OCI-LY1 (cell line): ENCODE measurements around the gene LRMDA.

ENCODE experiments used
- H2AFZ ChIP-seq: fragments of 200-600 bp; sonication (generic), shearing (Covaris generic); 2 replicates; pipeline ENCODE4 v1.6.0; 2014; ENCODE audit warnings: antibody characterized with exemption, mild to moderate bottlenecking, low read length
- H3F3A ChIP-seq: fragments of 200-600 bp; sonication (generic), shearing (Covaris generic); 2 replicates; pipeline ENCODE4 v1.6.0; 2014; ENCODE audit warnings: mild to moderate bottlenecking, antibody characterized with exemption, low read length, moderate library complexity; ENCODE audit not compliant: insufficient read depth
- H3K27ac ChIP-seq: fragments of 200-600 bp; sonication (generic); 2 replicates; pipeline ENCODE4 v1.5.1; 2014; ENCODE audit warnings: low read length, mixed run types, mild to moderate bottlenecking, low read depth; ENCODE audit not compliant: poor library complexity, severe bottlenecking
- H3K27me3 ChIP-seq: fragments of 200-600 bp; sonication (generic); 2 replicates; pipeline ENCODE4 v1.6.0; 2014; ENCODE audit warnings: antibody characterized with exemption, mild to moderate bottlenecking, low read length, moderate library complexity; ENCODE audit not compliant: insufficient read depth
- H3K36me3 ChIP-seq: fragments of 200-600 bp; sonication (generic); 2 replicates; pipeline ENCODE4 v1.6.1; 2014; ENCODE audit warnings: mild to moderate bottlenecking, antibody characterized with exemption, low read length, moderate library complexity, mixed read lengths; ENCODE audit not compliant: insufficient read depth
- H3K4me1 ChIP-seq: fragments of 200-600 bp; sonication (generic); 2 replicates; pipeline ENCODE4 v1.5.1; 2014; ENCODE audit warnings: mild to moderate bottlenecking, low read length, moderate library complexity; ENCODE audit not compliant: insufficient read depth, severe bottlenecking
- H3K4me2 ChIP-seq: fragments of 200-600 bp; sonication (generic), shearing (Covaris generic); 2 replicates; pipeline ENCODE4 v1.6.1; 2014; ENCODE audit warnings: low read length
- H3K4me3 ChIP-seq: fragments of 200-600 bp; sonication (generic); 2 replicates; pipeline ENCODE4 v1.5.1; 2014; ENCODE audit warnings: low read length, low read depth, mild to moderate bottlenecking, mixed read lengths; ENCODE audit not compliant: poor library complexity, severe bottlenecking
- H3K79me2 ChIP-seq: fragments of 200-600 bp; shearing (Covaris generic); 2 replicates; pipeline ENCODE4 v1.6.1; 2016; ENCODE audit warnings: mixed run types, low read length, mixed read lengths; ENCODE audit not compliant: insufficient read depth
- H3K9ac ChIP-seq: fragments of 200-600 bp; sonication (generic), shearing (Covaris generic); 2 replicates; pipeline ENCODE4 v1.6.1; 2014; ENCODE audit warnings: mild to moderate bottlenecking, low read length, mixed read lengths
- H3K9me2 ChIP-seq: fragments of 200-600 bp; sonication (generic), shearing (Covaris generic); 2 replicates; pipeline ENCODE4 v1.6.1; 2014; ENCODE audit warnings: low read depth, mild to moderate bottlenecking, low read length, mixed read lengths
- H3K9me3 ChIP-seq: fragments of 200-600 bp; shearing (Covaris generic); 2 replicates; pipeline ENCODE4 v1.6.1; 2014; ENCODE audit warnings: low read length, mixed read lengths
- H4K20me1 ChIP-seq: fragments of 200-600 bp; sonication (generic), shearing (Covaris generic); 2 replicates; pipeline ENCODE4 v1.6.0; 2016; ENCODE audit warnings: mild to moderate bottlenecking, low read length; ENCODE audit not compliant: insufficient read depth
- CTCF ChIP-seq: fragments of 200-600 bp; sonication (generic), shearing (Covaris generic); IDR thresholded peaks from 2 replicates; pipeline ENCODE4 v1.5.1; 2017; ENCODE audit warnings: mild to moderate bottlenecking, antibody characterized with exemption, low read length, moderate library complexity, mixed read lengths
- EZH2 ChIP-seq: fragments of 200-600 bp; sonication (generic), shearing (Covaris generic); IDR thresholded peaks from 2 replicates; pipeline ENCODE4 v1.8.0; 2017; ENCODE audit warnings: borderline replicate concordance, mixed run types, mild to moderate bottlenecking, antibody characterized with exemption, low read length, moderate library complexity, mixed read lengths

Gene LRMDA

GRCh38 chr10:75651417-75651816 lies 220.0 kb downstream of the LRMDA start:
- Histone ChIP-seq H3F3A (no peaks in the 10 kb centered on the region), H3K9me3 (no peaks in the 10 kb centered on the region), H3K36me3 (no peaks in the 10 kb centered on the region), H3K27ac (no peak overlapping the region), H3K9me2 (no peaks in the 10 kb centered on the region), H2AFZ (no peak overlapping the region), H3K9ac (no peak overlapping the region), H4K20me1 (no peaks in the 10 kb centered on the region), H3K27me3 (no peaks in the 10 kb centered on the region), H3K4me2 (no peak overlapping the region), H3K79me2 (no peaks in the 10 kb centered on the region), H3K4me1 (no peaks in the 10 kb centered on the region), H3K4me3 (no peak overlapping the region)
- no peak for TF ChIP-seq CTCF
- TF ChIP-seq EZH2 = no peak

- no peaks in the 10 kb centered on the region for H3K9me3 ChIP-seq
- H3K4me2 ChIP-seq = no peak overlapping the region
- no peak overlapping the region for H3K9ac ChIP-seq
- no peaks in the 10 kb centered on the region for H3F3A ChIP-seq
- no peaks in the 10 kb centered on the region for H3K79me2 ChIP-seq
- TF ChIP-seq EZH2 (no peak), CTCF (no peak)
- H4K20me1 ChIP-seq = no peaks in the 10 kb centered on the region
- H3K27me3 ChIP-seq = 0 out of 2 replicates have a peak, but pooled peaks cover 2% of the 10 kb centered on the region
- no peaks in the 10 kb centered on the region for H3K36me3 ChIP-seq
- H3K4me3 ChIP-seq = no peak overlapping the region
- no peaks in the 10 kb centered on the region for H3K4me1 ChIP-seq
- H3K9me2 ChIP-seq = no peaks in the 10 kb centered on the region
- no peak overlapping the region for H3K27ac ChIP-seq
- no peak overlapping the region for H2AFZ ChIP-seq
These were observed 220.8 kb downstream of the LRMDA start for GRCh38 chr10:75652146-75652740.

- no peaks in the 10 kb centered on the region for H3F3A ChIP-seq
- TF ChIP-seq CTCF = no peak
- no peak for TF ChIP-seq EZH2
- H3K36me3 ChIP-seq = no peaks in the 10 kb centered on the region
- no peaks in the 10 kb centered on the region for H3K79me2 ChIP-seq
- H3K4me1 ChIP-seq = no peaks in the 10 kb centered on the region
- no peak overlapping the region for H3K4me3 ChIP-seq
- no peaks in the 10 kb centered on the region for H4K20me1 ChIP-seq
- no peak overlapping the region for H2AFZ ChIP-seq
- no peaks in the 10 kb centered on the region for H3K9me3 ChIP-seq
- H3K9me2 ChIP-seq = no peaks in the 10 kb centered on the region
- 0 out of 2 replicates have a peak, but pooled peaks cover 4% of the 10 kb centered on the region for H3K27me3 ChIP-seq
- H3K4me2 ChIP-seq = no peak overlapping the region
- H3K27ac ChIP-seq = no peak overlapping the region
- no peak overlapping the region for H3K9ac ChIP-seq
These were observed 222.3 kb downstream of the LRMDA start for GRCh38 chr10:75653761-75654160.
